Suprapubic skin (tissue), 4 donors: ENCODE measurements around the gene RERE. TPM values are rescaled to one million over a fixed set of nuclear protein-coding genes. Genes with fewer than 3 reads are reported as not detected.
A peak's percentile ranks its signal among the peaks of the same experiment; 100 is the strongest.

Experiments
- DNase-seq, 2 donors: peaks; one replicate each; pipeline ENCODE4 v3.0.0-alpha.2; 2019; ENCODE audit warnings: low spot score in 2 of 2
- H3K27ac ChIP-seq: fragments of 200-600 bp; sonication (generic); one replicate; pipeline ENCODE4 v1.5.1; 2019
- H3K27me3 ChIP-seq: fragments of 200-600 bp; sonication (generic); one replicate; pipeline ENCODE4 v1.5.1; 2019
- H3K36me3 ChIP-seq: fragments of 200-600 bp; sonication (generic); one replicate; pipeline ENCODE4 v1.5.1; 2019
- H3K4me1 ChIP-seq: fragments of 200-600 bp; sonication (generic); one replicate; pipeline ENCODE4 v1.5.1; 2019
- H3K4me3 ChIP-seq: fragments of 200-600 bp; sonication (generic); one replicate; pipeline ENCODE4 v1.5.1; 2019; ENCODE audit warnings: mild to moderate bottlenecking
- H3K9me3 ChIP-seq: fragments of 200-600 bp; sonication (generic); one replicate; pipeline ENCODE4 v1.5.1; 2019
- CTCF ChIP-seq, 2 donors: fragments of 200-600 bp in 1 of 2; fragments of 450-650 bp in 1 of 2; sonication (generic) in 1 of 2; IDR thresholded peaks; one replicate each; pipeline ENCODE4 v1.5.1; 2016 to 2019; ENCODE audit warnings: antibody characterized with exemption in 2 of 2, mild to moderate bottlenecking in 1 of 2, moderate library complexity in 1 of 2
- EP300 ChIP-seq: sonication (generic); formaldehyde crosslinking; IDR thresholded peaks from one replicate; pipeline ENCODE4 v1.6.1; 2017; ENCODE audit warnings: antibody characterized with exemption
- POLR2A ChIP-seq, 2 donors: fragments of 450-650 bp; IDR thresholded peaks; one replicate each; pipeline ENCODE4 v1.6.1; 2017; ENCODE audit warnings: antibody characterized with exemption in 2 of 2, mild to moderate bottlenecking in 2 of 2, moderate library complexity in 2 of 2
- POLR2AphosphoS5 ChIP-seq, 3 donors: sonication (generic); formaldehyde crosslinking; IDR thresholded peaks; one replicate each; pipeline ENCODE4 v1.6.1; 2017; ENCODE audit warnings: antibody characterized with exemption in 3 of 3
- WGBS: methylation state at CpG from one replicate; pipeline ENCODE4 v1.1.5; 2018; 5-methylcytosine and 5-hydroxymethylcytosine counted together
- total RNA-seq, 4 donors: library from RNA; depleted of rRNA; stranded (reverse); fragments of >200 nt; gene quantifications; one replicate each; pipeline ENCODE4 v1.1.0, GENCODE V29; 2016

Gene RERE
- total RNA-seq, 4 donors from 2014 or later = 43.4 to 113 (median 83.3) TPM

GRCh38 chr1:8404460-8405370 lies 412.7 kb downstream of the RERE start:
- H3K4me1 ChIP-seq = peaks cover 33% of the 10 kb centered on the region
- H3K27me3 ChIP-seq = no peaks in the 10 kb centered on the region
- no peak for TF ChIP-seq POLR2A (IDR thresholded peaks at IDR 0.05)
- no peak for TF ChIP-seq CTCF (IDR thresholded peaks at IDR 0.05)
- no peak for TF ChIP-seq POLR2AphosphoS5 (IDR thresholded peaks at IDR 0.05)
- no peak for TF ChIP-seq EP300
- no peak overlapping the region for H3K4me3 ChIP-seq
- no peak overlapping the region for H3K27ac ChIP-seq
- no peak for DNase-seq
- H3K9me3 ChIP-seq = no peaks in the 10 kb centered on the region
- peaks cover 18% of the 10 kb centered on the region for H3K36me3 ChIP-seq
- 88% methylated on average over 10 of the region's 10 CpGs for WGBS

GRCh38 chr1:8402109-8402710 lies 415.2 kb downstream of the RERE start:
- H3K36me3 ChIP-seq = peaks cover 23% of the 10 kb centered on the region
- TF ChIP-seq CTCF (IDR thresholded peaks at IDR 0.05) (no peak), POLR2A (IDR thresholded peaks at IDR 0.05) (no peak), POLR2AphosphoS5 (IDR thresholded peaks at IDR 0.05) (no peak), EP300 (no peak)
- WGBS = 91% methylated on average over 13 of the region's 13 CpGs
- H3K4me1 ChIP-seq = peaks cover 23% of the 10 kb centered on the region
- H3K4me3 ChIP-seq = no peak overlapping the region
- no peaks in the 10 kb centered on the region for H3K9me3 ChIP-seq
- H3K27ac ChIP-seq = no peak overlapping the region
- H3K27me3 ChIP-seq = no peaks in the 10 kb centered on the region
- DNase-seq = no peak

GRCh38 chr1:8398677-8399076 lies 418.8 kb downstream of the RERE start:
- H3K9me3 ChIP-seq = no peaks in the 10 kb centered on the region
- TF ChIP-seq POLR2AphosphoS5 (IDR thresholded peaks at IDR 0.05) (no peak), EP300 (no peak), POLR2A (IDR thresholded peaks at IDR 0.05) (no peak), CTCF (IDR thresholded peaks at IDR 0.05) (no peak)
- no peak overlapping the region for H3K4me3 ChIP-seq
- peaks cover 36% of the 10 kb centered on the region for H3K4me1 ChIP-seq
- H3K36me3 ChIP-seq = peaks cover 19% of the 10 kb centered on the region
- peak overlapping the region; percentile 79 for H3K27ac ChIP-seq
- no peaks in the 10 kb centered on the region for H3K27me3 ChIP-seq
- no peak for DNase-seq
- 92% methylated on average over 5 of the region's 5 CpGs for WGBS

GRCh38 chr1:8398086-8398485 lies 419.4 kb downstream of the RERE start:
- H3K27me3 ChIP-seq = no peaks in the 10 kb centered on the region
- DNase-seq = no peak
- 100% methylated on average over 2 of the region's 2 CpGs for WGBS
- H3K27ac ChIP-seq = peak overlapping the region; percentile 79
- no peaks in the 10 kb centered on the region for H3K9me3 ChIP-seq
- H3K4me3 ChIP-seq = no peak overlapping the region
- peaks cover 20% of the 10 kb centered on the region for H3K36me3 ChIP-seq
- H3K4me1 ChIP-seq = peaks cover 36% of the 10 kb centered on the region
- TF ChIP-seq POLR2AphosphoS5 (IDR thresholded peaks at IDR 0.05) = no peak
- no peak for TF ChIP-seq CTCF (IDR thresholded peaks at IDR 0.05)
- TF ChIP-seq EP300 = no peak
- TF ChIP-seq POLR2A (IDR thresholded peaks at IDR 0.05) = no peak

- Histone ChIP-seq H3K9me3 (no peaks in the 10 kb centered on the region), H3K4me1 (peaks cover 42% of the 10 kb centered on the region), H3K4me3 (no peak overlapping the region), H3K27ac (peak overlapping the region; percentile 79), H3K27me3 (no peaks in the 10 kb centered on the region), H3K36me3 (peaks cover 26% of the 10 kb centered on the region)
- TF ChIP-seq POLR2AphosphoS5 (IDR thresholded peaks at IDR 0.05) (no peak), CTCF (IDR thresholded peaks at IDR 0.05) (no peak)
- no peak for DNase-seq
- 21% methylated on average over 2 of the region's 2 CpGs for WGBS
Observed at GRCh38 chr1:8397511-8397910, 419.9 kb downstream of the RERE start.
